Measurements from ENCODE around the gene AGRP. TPM values are rescaled to one million over a fixed set of nuclear protein-coding genes. Genes with fewer than 3 reads are reported as not detected.
"Not testable (repeated sequence)": the region's sequence is repeated elsewhere in the genome, so short reads cannot be mapped to it uniquely, and the experiment has no call there.

AGRP gene, protein sequence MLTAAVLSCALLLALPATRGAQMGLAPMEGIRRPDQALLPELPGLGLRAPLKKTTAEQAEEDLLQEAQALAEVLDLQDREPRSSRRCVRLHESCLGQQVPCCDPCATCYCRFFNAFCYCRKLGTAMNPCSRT
- not detected in 2 replicates for total RNA-seq (2014; rRNA removed; shearing (Covaris generic))
- polyA plus RNA-seq (2015; cell fraction: cytosol; rRNA removed) = not detected in 2 replicates
- polyA plus RNA-seq (2015; cell fraction: nucleus; rRNA removed) = not detected in 2 replicates

DNA sequence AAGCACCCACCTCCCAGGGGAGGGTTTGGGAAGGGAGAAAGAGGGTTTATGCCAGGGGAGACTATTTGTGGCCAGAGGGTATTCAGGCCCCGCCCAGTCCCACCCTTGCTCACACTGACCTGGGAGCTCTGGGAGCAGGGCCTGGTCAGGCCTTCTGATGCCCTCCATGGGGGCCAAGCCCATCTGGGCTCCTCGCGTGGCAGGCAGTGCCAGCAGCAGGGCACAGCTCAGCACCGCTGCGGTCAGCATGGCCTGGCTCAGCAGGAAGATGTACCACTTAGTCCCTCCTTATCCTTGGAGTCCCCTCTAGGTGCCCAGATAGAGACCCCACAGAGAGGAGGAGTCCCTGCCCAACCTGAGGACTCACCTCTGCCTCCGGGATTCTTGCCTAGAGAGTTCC is at the start of gene AGRP:
Gene AGRP, minus strand, starts transcription at position 398 of the 400 bp plus-strand sequence. Its CDS starts 149 bp downstream, at position 249.
- DNase-seq (ENCODE audit: low read depth) = no peak

DNA sequence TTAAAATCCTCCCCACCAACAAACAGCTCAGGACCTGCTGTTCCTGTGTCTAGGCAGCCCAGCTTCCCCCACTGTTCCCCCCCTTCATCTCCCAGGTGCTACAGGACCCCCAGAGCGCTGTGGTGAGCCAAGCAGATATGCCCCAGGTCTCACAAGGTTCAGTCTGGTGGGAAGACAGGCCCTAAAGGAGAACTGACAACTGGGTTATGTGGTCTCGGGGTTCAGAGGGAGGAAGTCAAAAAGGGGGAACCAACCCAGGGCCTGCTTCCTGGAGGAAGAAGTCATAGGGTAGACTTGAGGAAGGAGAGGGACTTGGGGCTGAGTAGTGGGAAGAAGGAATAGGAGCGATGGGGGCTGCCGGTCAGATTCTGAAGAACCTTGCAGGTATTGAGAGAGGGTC is 47.9 kb upstream of the AGRP start:
- no peak for DNase-seq (ENCODE audit: low read depth)

DNA sequence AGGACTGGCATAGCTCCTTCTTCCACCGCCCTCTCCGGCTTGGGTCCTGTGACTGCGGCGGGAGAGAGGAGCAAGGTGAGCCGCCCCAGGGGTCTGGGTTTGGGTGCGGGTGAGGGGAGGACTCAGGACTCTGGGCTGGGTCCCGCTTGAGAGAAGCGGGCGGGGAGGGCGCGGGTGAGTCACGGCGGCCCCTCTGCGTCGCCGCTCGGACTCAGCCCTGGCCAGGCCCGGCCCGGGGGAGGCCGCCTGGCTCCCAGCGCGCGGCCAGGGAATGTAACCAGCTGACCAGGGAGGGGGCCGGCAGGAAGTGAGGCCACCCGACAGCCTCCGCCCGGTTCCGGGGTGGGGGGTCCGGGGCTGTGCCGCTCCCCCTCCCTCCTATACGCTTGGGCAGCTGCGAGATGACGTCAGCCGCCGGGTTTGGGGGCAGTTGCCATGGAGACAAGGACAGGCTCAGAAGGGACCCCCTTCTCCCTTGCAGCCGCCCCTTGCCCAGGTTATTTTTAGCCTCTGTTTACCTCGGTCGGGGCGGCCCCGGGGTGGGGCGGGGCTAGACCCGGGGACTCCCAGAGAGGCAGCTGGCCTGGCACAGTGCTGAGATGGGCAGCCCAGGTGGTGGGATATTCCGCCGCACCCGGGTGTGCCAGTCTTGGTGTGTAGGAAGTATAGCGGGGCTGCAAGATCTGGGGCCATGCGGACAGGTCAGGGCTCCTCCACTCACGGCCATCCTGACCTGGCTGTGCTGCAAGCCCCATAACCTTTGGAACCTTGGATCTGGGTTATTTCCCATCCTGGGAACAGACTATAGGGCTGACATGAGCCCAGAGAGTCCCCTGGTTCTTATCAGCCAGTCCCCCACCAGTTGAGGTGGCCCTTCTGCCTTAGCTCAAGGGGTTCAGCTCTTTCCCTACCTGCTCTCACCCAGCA is 46.9 kb upstream of the AGRP start:
- peak; percentile 74 for DNase-seq (ENCODE audit: low read depth)

DNA sequence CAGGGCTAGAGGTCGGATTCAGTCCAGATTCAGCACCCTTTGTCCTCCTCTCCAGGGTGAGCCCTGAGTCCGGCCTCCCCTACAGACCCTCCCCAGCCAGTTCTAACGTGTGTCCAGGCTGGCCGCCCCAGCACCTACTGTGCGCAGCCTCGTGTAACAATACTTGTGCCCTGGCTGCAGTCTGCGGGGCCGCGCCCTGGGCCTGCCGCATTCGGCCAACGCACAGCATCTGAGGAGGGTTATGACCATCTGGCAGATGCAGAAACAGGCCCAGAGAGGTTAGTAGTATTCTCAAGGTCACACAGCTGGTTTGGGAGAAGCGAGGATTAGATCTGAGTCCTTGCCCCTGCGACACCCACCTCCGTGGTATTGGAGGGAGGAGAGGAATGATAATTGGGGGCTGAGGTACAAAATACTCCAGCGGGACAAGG is 46.2 kb upstream of the AGRP start:
- peak; percentile 36 for DNase-seq (ENCODE audit: low read depth)

DNA sequence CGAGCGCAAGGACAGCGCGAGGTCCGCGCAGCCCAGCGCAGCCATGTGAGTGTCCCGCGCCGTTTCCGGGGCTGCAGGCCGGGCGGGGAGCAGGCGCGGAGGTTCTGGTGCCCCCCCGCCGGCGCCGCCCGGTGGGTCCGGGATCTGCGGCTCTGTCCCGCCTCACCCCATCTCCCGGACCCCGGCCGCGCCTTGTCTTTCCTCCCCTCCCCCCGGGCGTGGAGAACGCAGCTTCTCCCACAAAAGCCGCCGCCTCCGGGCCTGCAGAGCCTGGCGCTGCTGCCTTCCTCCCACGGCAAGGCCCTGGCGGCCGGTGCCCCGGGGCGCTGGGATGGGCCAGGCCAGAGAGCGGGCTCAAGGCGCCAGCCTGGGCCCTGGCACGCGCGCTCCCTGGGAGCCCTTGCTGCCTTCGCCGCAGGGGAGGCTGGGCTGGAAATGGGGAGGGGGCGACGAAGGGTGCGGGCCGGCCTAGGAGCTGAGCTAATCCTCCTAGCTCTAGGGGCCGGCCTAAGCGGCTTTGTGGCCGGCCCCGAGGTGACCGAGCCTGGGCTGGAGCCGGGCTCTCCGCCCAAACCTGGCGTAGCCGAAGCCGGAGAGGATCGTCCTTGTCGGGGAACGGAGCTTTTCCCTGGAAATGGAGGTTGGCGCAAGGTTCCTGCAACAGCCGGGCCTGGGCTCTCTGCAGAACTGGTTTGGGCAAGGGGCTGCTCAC is 45.7 kb upstream of the AGRP start:
- no peak for DNase-seq (ENCODE audit: low read depth)

DNA sequence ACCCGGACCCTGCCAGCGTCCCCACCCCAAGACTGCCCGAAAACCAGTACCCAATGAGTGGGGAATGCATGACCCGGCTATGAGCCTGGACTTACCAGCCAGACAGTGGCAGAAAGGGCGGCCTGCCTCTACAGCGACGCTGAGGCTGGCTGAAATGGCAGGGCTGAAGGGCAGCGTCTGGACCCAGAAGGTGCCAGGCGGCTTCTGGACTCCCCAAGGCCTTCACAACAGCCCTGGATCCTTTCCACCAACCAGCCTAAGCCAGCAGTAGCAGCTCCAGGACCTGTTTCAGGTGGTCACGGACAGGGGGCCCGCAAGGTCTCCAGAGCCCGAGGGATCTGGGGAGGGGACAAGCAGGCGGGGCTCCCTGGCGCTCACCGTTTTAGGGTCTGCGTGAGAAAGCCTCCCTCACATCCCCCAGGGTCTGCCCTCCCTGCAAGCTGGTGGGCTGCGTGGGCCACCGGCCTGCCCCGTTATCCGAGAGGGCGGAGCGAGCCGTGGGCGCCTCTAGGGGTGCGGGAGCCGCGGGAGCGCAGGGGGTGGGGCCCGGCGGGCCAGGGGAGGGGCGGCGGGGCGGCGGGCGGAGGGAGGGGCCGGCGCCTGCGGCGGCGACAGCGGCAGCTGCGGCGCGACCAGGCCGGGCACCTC is 45.0 kb upstream of the AGRP start, which contains the start of gene RIPOR1:
Gene RIPOR1, plus strand, starts transcription at position 608 of the 648 bp plus-strand sequence. CDS start 9,618 bp downstream, outside the sequence.
- no peak for DNase-seq (ENCODE audit: low read depth)

DNA sequence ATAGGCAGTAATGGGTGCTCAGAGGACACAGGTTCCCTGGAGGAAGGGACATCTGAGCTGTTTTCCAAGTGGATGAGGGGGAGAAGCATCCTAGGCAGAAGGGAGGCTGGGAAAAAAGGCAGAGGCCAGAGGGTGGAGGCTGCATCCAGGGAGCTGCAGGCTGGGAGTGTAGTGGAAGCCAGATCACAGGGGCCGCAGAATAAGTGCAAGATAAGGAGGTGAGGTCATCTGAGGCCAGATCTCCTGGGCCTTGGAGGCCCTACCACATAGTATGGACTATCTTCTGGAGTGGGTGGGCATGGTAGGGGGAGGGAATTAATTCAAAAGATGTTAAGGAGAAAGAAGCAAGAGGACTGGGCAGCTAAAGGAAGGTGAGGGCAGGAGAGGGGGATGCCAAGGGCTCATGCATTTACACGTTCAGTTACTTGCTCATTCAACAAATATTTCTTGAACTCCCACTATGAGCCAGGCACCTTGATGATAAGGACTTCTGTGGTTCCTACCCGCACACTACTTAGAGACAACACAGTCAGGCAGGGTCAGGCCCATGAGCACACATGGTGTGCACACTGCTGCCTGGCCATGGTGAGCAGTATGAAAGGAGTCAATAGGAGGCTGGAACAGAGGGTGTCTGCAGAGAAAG is 42.9 kb upstream of the AGRP start:
- DNase-seq (ENCODE audit: low read depth) = peak; percentile 52

DNA sequence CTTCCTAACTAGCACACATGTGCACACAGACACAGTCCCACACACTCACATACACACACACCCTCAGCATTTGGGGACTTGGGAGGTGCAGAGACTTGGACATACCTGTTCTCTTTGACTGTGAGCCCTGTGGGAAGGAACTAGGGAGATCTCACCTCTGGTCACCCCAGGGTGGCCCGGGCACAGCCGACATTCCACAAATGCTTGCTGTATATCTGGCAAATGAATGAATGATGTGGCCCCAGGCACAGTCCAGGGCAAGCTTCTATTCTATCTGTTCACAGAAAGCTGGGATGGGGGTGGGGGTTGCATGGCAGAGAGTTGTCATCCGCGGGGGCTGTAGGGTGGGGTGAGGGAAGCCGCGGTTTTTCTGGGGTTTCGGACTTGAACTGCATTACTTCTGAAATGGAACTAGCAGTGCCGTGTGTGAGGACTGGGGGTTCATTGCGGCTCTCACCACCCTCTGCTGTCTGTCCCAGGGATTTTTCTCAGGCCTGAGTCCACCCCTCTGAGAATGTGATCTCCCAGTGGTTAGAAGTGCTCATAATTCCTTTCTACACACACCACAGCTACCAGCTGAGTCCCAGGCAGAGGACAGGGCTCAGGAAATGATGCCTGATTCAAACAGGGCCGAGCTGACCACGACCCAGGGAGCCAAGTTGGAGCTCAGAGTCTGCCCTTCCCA is 42.0 kb upstream of the AGRP start:
- peak; percentile 58 for DNase-seq (ENCODE audit: low read depth)

DNA sequence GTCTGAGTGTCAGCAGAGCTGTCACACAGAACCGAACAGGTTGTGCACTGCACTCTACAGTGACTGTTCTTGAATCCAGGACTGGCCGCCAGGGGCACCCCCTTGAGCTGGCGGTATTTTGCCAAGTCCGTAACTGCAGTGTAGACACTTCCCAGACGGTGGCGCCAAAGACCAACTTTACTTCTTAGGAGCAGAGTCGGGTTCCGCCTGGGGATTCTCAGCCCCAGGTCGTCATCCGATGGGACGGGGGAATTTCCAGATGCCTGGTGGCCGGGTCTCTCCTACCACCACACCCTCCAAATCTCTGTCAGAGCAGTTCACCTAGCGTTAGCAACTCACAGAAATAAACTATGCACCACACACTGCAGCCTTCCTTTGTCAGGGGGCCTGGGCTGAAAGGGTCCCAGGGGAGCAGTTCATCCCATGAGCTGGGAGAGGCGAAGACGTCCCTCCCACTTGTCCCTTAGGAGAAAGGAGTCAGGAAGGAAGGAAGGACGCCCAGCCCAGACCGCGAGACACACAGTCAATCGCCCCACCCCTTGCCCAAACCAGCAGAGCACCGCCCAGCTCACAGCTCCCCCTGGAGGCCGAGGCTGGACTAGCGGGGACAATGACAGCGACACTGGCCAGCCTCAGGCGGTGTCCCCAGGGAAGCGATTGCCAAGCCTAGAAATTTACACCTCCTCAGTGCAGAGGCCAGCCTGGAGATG is 37.9 kb upstream of the AGRP start:
- peak; percentile 91 for DNase-seq (ENCODE audit: low read depth)

DNA sequence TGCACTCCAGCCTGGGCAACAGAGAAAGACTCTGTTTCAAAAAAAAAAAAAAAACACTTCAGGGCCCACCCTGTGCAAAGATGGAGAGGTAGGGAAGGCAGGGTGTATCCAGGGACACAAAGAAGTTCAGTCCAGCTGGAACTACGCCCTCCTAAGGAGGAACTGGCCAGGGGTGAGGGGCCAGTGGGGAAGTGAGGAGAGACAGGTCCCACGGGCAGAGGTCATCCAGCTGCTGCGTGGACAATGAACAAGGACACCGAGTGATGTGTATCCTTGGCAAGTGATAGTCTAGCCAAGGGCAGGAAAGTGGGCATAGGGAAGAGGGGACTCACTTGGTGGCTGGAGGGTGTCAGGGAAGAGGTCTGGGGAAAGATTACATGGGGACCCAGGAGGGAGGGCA is 35.9 kb upstream of the AGRP start:
- no peak for DNase-seq (ENCODE audit: low read depth)

DNA sequence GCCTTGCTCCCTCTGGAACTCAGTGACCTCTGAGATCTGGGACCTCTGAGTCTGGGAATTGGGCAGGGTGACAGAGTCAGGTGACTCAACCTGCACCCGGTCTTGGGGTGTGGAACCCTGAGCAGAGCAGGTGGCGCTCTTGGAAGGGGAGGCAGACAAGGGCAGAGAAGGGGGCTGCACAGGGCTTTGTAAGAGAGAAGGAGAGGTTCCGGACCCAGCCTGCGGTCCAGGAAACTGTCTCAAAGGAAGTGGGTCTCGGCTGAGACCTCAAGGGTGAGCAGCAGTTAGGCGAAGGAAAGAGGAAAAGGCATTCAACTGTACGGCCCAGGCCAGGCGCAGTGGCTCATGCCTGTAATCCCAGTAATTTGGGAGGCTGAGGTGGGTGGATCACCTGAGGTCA is 35.3 kb upstream of the AGRP start:
- no peak for DNase-seq (ENCODE audit: low read depth)

DNA sequence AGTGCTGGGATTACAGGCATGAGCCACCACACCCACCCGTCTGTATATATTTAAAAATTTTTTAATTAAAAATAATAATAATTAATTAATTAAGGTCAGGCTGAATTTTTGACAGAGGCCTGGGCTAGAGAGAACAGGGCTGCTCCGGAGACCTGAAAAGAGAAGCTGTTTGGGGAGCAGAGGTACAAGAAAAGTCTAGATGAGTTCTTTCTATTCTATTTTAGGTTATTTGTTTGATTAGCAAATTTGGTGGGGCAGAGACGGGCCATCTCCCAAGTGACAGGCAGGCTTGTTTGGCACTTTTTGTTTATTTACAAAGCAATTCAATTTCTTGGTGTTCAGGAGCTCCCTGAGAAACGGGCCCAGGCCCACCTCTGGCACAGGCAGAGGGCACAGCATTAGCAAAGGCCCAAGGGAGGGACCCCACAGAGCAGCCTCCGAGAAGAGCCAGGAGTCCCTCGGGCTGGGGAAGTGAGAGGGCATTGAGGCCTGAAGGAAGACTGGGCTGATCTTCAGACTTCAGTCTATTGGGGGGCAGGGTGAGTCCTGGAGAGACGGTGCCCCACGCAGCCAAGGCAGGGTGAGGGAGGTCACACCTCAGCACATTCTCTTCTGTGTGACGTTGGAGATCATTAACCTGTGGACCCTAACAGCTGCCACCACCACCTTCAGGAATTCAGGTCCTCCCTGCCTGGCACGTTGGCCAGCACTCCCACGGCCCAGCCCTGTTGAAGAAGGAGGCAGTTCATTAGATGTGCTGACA is 34.5 kb upstream of the AGRP start:
- DNase-seq (ENCODE audit: low read depth) = no peak

DNA sequence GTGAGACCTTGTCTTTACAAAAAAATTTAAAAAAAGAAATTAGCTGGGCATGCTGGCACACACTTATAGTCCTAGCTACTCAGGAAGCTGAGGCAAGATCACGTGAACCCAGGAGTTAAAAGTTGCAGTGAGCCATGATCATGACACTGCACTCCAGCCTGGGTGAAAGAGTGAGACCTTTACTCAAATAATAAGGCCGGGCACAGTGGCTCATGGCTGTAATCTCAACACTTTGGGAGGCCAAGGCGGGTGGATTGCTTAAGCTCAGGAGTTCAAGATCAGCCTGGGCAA is 33.8 kb upstream of the AGRP start:
- no peak for DNase-seq (ENCODE audit: low read depth)

DNA sequence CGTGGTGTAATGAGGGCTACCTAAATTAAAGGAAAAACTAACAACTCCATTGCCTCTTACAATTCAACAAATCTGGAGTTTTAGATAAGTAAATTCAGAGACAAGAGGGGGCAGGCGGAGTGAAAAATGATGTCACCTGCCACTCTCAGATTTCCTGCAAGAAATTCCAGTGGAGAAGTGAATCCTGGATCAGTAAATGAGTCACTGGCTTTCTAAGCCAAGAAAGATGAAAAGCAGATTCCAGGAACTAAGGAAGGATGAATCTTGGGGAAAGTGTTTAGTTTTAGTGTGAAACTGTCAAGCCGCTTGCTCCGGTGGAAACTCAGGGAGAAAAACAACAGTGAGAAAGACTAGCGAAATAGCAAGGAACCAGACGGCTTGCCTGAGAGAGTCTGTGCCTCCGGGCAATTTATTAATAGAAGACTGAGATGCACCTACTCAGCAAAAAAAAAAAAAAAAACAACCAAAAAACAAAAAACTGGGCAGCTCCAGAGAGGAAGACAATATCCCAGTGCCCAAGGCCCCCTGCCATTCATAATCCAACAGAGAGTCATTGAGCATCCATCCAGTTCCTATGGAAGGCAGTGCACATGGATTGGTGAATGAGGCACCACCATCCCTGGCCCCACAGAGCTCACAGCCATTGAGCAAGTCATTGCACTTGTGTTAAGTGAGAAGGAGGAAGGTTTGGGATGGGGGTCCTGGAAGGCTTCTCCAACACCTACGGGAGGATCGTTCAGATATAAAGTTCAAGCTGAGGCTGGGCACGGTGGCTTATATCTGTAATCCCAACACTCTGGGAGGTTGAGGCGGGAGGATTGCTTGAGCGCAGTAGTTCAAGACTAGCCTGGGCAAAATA is 33.2 kb upstream of the AGRP start:
- DNase-seq (ENCODE audit: low read depth) = peak; percentile 83

DNA sequence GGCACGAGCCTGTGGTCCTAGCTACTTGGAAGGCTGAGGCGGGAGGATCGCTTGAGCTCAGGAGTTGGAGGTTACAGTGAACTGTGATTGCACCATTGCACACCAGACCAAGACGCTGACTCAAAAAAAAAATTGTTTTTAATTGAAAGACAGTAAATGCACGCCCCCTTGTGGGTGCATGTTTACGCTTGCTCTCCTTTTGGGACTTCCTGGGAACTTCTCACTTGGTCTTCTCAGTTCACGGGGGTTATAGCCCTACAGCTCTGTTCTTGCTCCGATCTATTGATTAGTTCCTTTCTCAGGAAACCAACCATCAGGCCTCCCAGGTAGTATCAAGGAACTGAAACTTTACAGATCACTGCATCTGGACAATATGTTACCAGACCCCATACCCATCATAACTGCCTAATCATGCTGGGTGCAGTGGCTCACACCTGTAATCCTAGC is 31.1 kb upstream of the AGRP start:
- DNase-seq (ENCODE audit: low read depth) = peak; percentile 77

DNA sequence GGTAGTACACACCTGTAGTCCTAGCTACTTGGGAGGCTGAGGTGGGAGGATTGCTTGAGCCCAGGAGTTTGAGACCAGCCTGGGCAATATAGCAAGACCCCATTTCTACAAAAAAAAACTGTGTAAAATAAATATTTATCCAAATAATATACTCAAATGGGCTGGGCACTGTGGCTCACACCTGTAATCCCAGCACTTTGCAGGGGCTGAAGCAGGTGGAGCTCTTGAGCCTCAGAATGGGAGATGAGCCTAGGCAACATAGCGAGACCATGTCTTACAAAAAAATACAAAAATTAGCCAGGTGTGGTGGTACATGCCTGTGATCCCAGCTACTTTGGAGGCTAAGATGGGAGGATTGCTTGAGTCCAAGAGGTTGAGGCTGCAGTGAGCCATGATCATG is 30.5 kb upstream of the AGRP start:
- DNase-seq (ENCODE audit: low read depth) = not testable (repeated sequence)

DNA sequence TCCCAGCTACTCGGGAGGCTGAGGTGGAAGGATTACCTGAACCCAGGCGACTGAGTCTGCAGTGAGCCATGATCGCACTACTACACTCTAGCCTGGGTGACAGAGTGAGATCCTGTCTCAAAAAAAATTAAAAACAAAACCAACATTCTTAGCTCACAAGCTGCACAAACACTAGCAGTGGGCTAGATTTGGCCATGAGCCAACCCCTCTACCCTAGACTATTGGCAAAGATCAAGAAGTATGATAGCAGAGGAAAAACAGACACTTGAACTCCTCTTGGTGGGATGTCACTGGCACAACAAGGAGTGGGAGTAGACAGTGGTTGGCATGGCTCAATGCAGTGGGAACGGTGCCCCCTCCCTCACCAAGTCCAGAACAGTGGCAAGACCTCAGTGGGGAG is 25.7 kb upstream of the AGRP start:
- no peak for DNase-seq (ENCODE audit: low read depth)

DNA sequence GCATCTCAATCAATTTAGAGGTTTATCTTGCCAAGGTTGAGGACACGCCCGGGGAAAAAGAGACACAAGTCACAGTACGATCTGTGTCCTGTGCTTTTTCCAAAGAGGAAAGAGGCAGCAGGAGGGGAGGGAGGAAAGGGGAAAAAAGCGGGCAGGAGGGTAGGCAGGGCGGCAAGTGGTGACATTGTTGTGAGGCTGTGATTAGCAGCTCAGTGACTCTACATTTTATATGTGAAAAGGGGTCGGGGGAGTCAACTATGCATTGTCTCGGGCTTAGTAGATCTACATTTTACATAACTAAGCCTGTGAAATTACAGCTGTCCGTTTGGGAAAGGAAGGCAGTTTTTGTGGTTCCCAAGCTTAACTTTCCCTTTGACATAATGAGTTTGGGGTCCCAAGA is 23.1 kb upstream of the AGRP start:
- no peak for DNase-seq (ENCODE audit: low read depth)

Measured in HT1080 (cell line).